Peyer's patch (tissue), 4 donors: ENCODE results near the gene CD44.

Experiments
- POLR2A ChIP-seq, 2 donors: fragments of 450-650 bp; IDR thresholded peaks; one replicate each; pipeline ENCODE4 v1.5.1; 2017; ENCODE audit warnings: antibody characterized with exemption in 2 of 2, mild to moderate bottlenecking in 2 of 2, moderate library complexity in 2 of 2
- TF ChIP-seq, protein P1 (sequence below), 6 experiments: fragments of 450-650 bp in 4 of 6; fragments of 200-600 bp in 2 of 6; sonication (generic) in 1 of 6; IDR thresholded peaks; one replicate each; pipeline ENCODE4 v1.5.1; 2017 to 2019; ENCODE audit warnings: antibody characterized with exemption in 6 of 6, mild to moderate bottlenecking in 3 of 6, moderate library complexity in 1 of 6

DNA sequence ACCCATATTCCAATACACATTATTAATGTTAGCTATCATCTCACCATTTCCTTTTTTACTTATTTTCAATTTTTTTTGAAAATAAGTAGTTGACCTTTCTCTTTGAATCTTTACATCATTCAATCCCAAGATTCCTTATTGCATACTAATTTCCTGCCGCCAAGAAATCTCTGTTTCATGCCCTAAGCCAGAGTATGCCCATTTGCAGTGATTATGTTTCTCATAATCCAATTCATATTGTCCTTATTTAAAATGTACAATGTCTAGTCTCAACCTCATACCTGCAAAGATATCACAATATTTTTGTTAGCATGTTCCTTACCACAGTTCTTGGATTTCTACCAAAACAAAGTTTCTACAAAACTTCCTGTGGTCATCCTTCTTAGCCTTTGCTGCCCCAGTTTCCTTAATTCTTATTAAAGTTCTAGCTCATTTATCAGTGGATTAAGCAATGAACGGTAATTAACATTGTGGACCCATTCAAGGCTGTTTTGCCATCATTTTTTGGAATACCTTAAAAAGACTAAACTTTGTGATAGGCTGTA lies 75.3 kb downstream of the CD44 start:
- TF ChIP-seq, protein P1, sequence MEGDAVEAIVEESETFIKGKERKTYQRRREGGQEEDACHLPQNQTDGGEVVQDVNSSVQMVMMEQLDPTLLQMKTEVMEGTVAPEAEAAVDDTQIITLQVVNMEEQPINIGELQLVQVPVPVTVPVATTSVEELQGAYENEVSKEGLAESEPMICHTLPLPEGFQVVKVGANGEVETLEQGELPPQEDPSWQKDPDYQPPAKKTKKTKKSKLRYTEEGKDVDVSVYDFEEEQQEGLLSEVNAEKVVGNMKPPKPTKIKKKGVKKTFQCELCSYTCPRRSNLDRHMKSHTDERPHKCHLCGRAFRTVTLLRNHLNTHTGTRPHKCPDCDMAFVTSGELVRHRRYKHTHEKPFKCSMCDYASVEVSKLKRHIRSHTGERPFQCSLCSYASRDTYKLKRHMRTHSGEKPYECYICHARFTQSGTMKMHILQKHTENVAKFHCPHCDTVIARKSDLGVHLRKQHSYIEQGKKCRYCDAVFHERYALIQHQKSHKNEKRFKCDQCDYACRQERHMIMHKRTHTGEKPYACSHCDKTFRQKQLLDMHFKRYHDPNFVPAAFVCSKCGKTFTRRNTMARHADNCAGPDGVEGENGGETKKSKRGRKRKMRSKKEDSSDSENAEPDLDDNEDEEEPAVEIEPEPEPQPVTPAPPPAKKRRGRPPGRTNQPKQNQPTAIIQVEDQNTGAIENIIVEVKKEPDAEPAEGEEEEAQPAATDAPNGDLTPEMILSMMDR (IDR thresholded peaks at IDR 0.05), result no peak
- TF ChIP-seq POLR2A (IDR thresholded peaks at IDR 0.05), result no peak
